K562 (cell line): ENCODE data around the gene OSBPL3. TPM values are rescaled to one million over a fixed set of nuclear protein-coding genes. Genes with fewer than 3 reads are reported as not detected.

Experiments
- BRF1 ChIP-seq: IDR thresholded peaks from 3 replicates; pipeline ENCODE4 v1.6.1; 2011; ENCODE audit warnings: borderline replicate concordance, mild to moderate bottlenecking; ENCODE audit not compliant: insufficient read length; ENCODE audit errors: extremely low read depth
- NONO ChIP-seq, 2 experiments: fragments of 200-400 bp in 1 of 2; fragments of 450-650 bp in 1 of 2; formaldehyde crosslinking in 1 of 2; IDR thresholded peaks; 2 replicates each; pipeline ENCODE4 v1.6.1; 2017; ENCODE audit warnings: low read depth in 2 of 2, mild to moderate bottlenecking in 2 of 2, moderate library complexity in 2 of 2, low read length in 1 of 2
- ZBTB40 ChIP-seq, 2 experiments: fragments of 450-650 bp in 1 of 2; sonication (generic) in 1 of 2; formaldehyde crosslinking in 1 of 2; IDR thresholded peaks; 2 replicates each; pipeline versions ENCODE4 v1.7.1 to v1.9.0; 2016 to 2022; ENCODE audit warnings: inconsistent platforms in 1 of 2, mild to moderate bottlenecking in 1 of 2, missing genetic modification reagents in 1 of 2
- ZEB2 ChIP-seq: fragments of 450-650 bp; IDR thresholded peaks from 2 replicates; pipeline ENCODE4 v1.6.1; 2016
- polyA plus RNA-seq, 8 experiments: library from polyadenylated mRNA; depleted of rRNA in 4 of 8; stranded (reverse) in 5 of 8; unstranded in 3 of 8; fragments of >200 nt; fragmentation: Nextera tagmentation in 2 of 8; fragmentation: Illumina TruSeq in 1 of 8; extraction: Ambion mirVana in 2 of 8; extraction: Trizol in 1 of 8; gene quantifications; 2 replicates each; pipeline versions ENCODE4 v1.2.1 to v1.2.3, GENCODE V29; 2011 to 2014; ENCODE audit warnings: inconsistent platforms in 1 of 8, missing spikeins in 1 of 8
- total RNA-seq, 7 experiments: library from RNA; depleted of rRNA in 6 of 7; stranded (reverse); fragments of >200 nt in 6 of 7; fragmentation: Illumina TruSeq in 2 of 7; extraction: Trizol in 2 of 7; gene quantifications; 2 replicates each; pipeline versions ENCODE4 v1.2.1 to v1.2.3, GENCODE V29; 2011 to 2021; ENCODE audit warnings: low replicate concordance in 1 of 7

Gene OSBPL3
- total and polyA plus RNA-seq, 9 of the 15 experiments (the other 6 are each of a cell fraction or from before 2014, with no cell fraction given), result 4.8 to 37.2 (median 26.5) TPM

- 0 out of 2 replicates have a peak, but pooled peaks have one; percentile 27 for TF ChIP-seq ZBTB40 (IDR thresholded peaks at IDR 0.05)
- no peak for TF ChIP-seq ZBTB40 (CRISPR knock-in tag; IDR thresholded peaks at IDR 0.05)
- TF ChIP-seq NONO (IDR thresholded peaks at IDR 0.05; ENCODE audit: low read depth in 2 of 2, low read length in 1 of 2), result no peak
- no peak for TF ChIP-seq BRF1
- TF ChIP-seq ZEB2, result no peak
Observed at GRCh38 chr7:24851786-24852185, 128.2 kb downstream of the OSBPL3 start (continued).
